ENCODE measurements around the gene OSTN. TPM values are rescaled to one million over a fixed set of nuclear protein-coding genes. Genes with fewer than 3 reads are reported as not detected.

Gene OSTN, protein sequence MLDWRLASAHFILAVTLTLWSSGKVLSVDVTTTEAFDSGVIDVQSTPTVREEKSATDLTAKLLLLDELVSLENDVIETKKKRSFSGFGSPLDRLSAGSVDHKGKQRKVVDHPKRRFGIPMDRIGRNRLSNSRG
- total RNA-seq (ENCODE audit: unreplicated experiment) = not detected
- long read RNA-seq = 0 reads

DNA sequence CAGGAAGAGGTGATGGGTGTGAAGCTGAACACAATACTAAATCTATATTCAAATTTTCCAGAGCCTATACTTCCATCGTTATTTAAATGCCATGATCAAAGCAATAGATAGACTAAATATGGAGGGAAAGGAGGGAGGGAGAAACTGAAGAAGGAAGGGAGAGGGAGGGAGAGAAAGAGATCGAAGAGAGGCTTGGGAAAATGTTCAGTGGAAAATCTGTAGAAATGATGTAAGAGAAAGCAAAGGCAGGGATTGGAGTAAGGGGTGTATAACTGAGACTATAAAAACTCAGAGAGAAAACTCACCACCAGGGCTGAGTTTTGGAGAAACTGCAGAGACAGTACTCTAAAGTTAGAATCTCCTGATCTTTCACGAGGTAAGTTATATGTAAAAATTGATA, at the start of gene OSTN:
OSTN (plus strand) TSS at position 310 of the 400 bp plus-strand sequence. CDS start 13,292 bp downstream, outside the sequence.
- DNase-seq (ENCODE audit: low spot score) = no peak
- peaks cover 4% of the 10 kb centered on the region for H3K4me1 Mint-ChIP-seq (ENCODE audit: unreplicated experiment)
- H3K4me3 Mint-ChIP-seq (ENCODE audit: unreplicated experiment) = no peak within 1 kb of the TSS
- TF ChIP-seq, protein P1, sequence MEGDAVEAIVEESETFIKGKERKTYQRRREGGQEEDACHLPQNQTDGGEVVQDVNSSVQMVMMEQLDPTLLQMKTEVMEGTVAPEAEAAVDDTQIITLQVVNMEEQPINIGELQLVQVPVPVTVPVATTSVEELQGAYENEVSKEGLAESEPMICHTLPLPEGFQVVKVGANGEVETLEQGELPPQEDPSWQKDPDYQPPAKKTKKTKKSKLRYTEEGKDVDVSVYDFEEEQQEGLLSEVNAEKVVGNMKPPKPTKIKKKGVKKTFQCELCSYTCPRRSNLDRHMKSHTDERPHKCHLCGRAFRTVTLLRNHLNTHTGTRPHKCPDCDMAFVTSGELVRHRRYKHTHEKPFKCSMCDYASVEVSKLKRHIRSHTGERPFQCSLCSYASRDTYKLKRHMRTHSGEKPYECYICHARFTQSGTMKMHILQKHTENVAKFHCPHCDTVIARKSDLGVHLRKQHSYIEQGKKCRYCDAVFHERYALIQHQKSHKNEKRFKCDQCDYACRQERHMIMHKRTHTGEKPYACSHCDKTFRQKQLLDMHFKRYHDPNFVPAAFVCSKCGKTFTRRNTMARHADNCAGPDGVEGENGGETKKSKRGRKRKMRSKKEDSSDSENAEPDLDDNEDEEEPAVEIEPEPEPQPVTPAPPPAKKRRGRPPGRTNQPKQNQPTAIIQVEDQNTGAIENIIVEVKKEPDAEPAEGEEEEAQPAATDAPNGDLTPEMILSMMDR (IDR thresholded peaks at IDR 0.05; ENCODE audit: unreplicated experiment) = peak; percentile 12
- H3K9me3 Mint-ChIP-seq (ENCODE audit: unreplicated experiment) = no peaks in the 10 kb centered on the region
- no peaks in the 10 kb centered on the region for H3K36me3 Mint-ChIP-seq (ENCODE audit: low read depth, unreplicated experiment)
- no peak within 1 kb of the TSS for H3K27ac Mint-ChIP-seq (ENCODE audit: unreplicated experiment)
- H3K27me3 Mint-ChIP-seq (ENCODE audit: unreplicated experiment) = no peaks in the 10 kb centered on the region

DNA sequence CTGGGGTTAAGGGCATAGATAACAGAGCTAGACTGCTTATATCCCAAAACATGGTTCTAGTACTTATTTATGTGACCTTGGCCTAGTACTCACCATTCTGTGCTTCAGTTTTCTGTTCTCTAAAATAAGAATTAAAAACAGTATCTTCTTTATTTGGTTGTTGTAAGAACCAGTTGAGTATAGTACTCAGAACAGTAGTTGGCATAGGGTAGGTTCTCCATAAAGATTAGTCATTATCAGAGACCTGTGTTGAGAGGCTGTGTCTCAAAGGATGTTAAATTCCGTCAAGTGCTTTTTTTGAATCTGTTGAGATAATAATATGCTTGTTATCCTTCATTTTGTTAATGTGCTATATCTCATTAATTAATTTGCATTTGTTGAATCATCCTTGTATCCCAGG, 47.4 kb upstream of the OSTN start:
- H3K4me3 Mint-ChIP-seq (ENCODE audit: unreplicated experiment) = no peak overlapping the region

DNA sequence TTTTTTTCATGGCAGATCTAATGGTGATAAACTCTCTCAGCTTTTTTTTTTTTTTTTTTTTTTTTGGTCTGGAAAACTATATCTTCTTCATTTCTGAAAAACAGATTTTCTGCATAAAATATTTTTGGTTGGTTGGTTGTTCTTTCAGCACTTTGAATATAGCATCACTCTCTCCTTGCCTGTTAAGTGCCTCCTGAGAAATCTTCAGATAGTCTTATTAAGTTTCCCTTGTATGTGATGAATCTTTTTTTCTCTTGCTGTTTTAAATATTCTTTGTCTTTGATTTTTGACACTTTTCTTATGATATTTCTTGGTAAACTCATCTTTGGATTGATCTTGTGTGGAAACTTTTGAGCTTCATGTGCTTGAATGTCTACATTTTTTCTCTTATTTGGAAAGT, 44.2 kb upstream of the OSTN start:
- no peaks in the 10 kb centered on the region for H3K36me3 Mint-ChIP-seq (ENCODE audit: low read depth, unreplicated experiment)
- H3K27ac Mint-ChIP-seq (ENCODE audit: unreplicated experiment) = no peak overlapping the region
- no peaks in the 10 kb centered on the region for H3K27me3 Mint-ChIP-seq (ENCODE audit: unreplicated experiment)
- no peak for DNase-seq (ENCODE audit: low spot score)
- TF ChIP-seq, protein P1 (IDR thresholded peaks at IDR 0.05; ENCODE audit: unreplicated experiment) = no peak
- H3K4me3 Mint-ChIP-seq (ENCODE audit: unreplicated experiment) = no peak overlapping the region
- no peaks in the 10 kb centered on the region for H3K9me3 Mint-ChIP-seq (ENCODE audit: unreplicated experiment)
- H3K4me1 Mint-ChIP-seq (ENCODE audit: unreplicated experiment) = no peaks in the 10 kb centered on the region

More for the DNA sequence above, 47.4 kb upstream of the OSTN start:
- TF ChIP-seq, protein P1 (IDR thresholded peaks at IDR 0.05; ENCODE audit: unreplicated experiment) = no peak
- Mint-ChIP-seq H3K27me3 (ENCODE audit: unreplicated experiment) (no peaks in the 10 kb centered on the region), H3K36me3 (ENCODE audit: low read depth, unreplicated experiment) (no peaks in the 10 kb centered on the region), H3K27ac (ENCODE audit: unreplicated experiment) (no peak overlapping the region), H3K4me1 (ENCODE audit: unreplicated experiment) (no peaks in the 10 kb centered on the region), H3K9me3 (ENCODE audit: unreplicated experiment) (no peaks in the 10 kb centered on the region)
- no peak for DNase-seq (ENCODE audit: low spot score)

DNA sequence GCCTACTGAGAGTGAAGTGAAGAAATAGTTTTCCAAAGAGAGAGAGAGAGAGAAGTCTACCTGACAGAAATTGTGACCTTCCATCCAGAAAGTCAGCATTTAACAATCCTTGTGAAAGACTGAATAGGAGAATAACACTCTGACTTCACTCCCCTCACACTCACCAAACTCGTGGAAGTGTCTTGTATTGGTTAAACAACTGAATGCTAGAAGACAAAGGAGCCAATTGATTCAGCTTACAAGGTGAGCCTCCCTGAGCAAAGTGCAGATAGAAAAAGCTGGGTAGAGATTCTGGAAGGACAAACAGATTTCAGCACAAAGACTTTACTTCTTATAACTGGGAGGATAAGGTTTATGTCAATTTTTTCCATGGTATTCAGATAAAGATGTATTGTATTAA, 40.8 kb upstream of the OSTN start:
- DNase-seq (ENCODE audit: low spot score) = no peak
- Mint-ChIP-seq H3K27me3 (ENCODE audit: unreplicated experiment) (no peaks in the 10 kb centered on the region), H3K4me3 (ENCODE audit: unreplicated experiment) (no peak overlapping the region), H3K4me1 (ENCODE audit: unreplicated experiment) (no peaks in the 10 kb centered on the region), H3K36me3 (ENCODE audit: low read depth, unreplicated experiment) (no peaks in the 10 kb centered on the region), H3K27ac (ENCODE audit: unreplicated experiment) (no peak overlapping the region), H3K9me3 (ENCODE audit: unreplicated experiment) (no peaks in the 10 kb centered on the region)
- TF ChIP-seq, protein P1 (IDR thresholded peaks at IDR 0.05; ENCODE audit: unreplicated experiment) = no peak

DNA sequence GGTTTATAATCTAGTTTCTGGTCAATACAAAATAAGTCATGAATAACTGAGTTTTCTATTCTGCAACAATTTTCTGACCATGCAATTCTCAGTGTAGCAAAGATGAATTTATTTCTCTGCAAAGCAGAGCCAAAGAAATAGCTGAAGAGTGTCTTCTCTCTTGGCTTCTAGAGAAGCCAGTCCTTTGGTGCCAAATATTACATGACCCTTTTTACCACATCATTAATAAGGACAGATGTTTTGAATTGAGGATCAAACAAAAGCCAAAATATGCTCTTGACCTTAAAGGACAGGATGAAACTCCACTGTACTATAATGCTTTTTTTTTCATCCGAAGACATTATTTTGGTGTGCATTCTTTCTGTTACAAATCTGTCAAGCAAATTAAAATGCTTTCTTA, 40.2 kb upstream of the OSTN start:
- Mint-ChIP-seq H3K4me3 (ENCODE audit: unreplicated experiment) (no peak overlapping the region), H3K27me3 (ENCODE audit: unreplicated experiment) (no peaks in the 10 kb centered on the region), H3K27ac (ENCODE audit: unreplicated experiment) (no peak overlapping the region), H3K4me1 (ENCODE audit: unreplicated experiment) (no peaks in the 10 kb centered on the region), H3K9me3 (ENCODE audit: unreplicated experiment) (no peaks in the 10 kb centered on the region), H3K36me3 (ENCODE audit: low read depth, unreplicated experiment) (no peaks in the 10 kb centered on the region)
- DNase-seq (ENCODE audit: low spot score) = no peak
- TF ChIP-seq, protein P1 (IDR thresholded peaks at IDR 0.05; ENCODE audit: unreplicated experiment) = no peak

Measured in endothelial cell (in vitro differentiated cells).